GM18526 (cell line): Measurements from ENCODE around the gene UBASH3B.

Experiments
- POLR2A ChIP-seq: IDR thresholded peaks from 3 replicates; pipeline ENCODE4 v1.6.1; 2011; ENCODE audit not compliant: insufficient read length; ENCODE audit errors: extremely low read depth

The UBASH3B gene

GRCh38 chr11:122690384-122690783, 34.9 kb downstream of the UBASH3B start:
- no peak for TF ChIP-seq POLR2A

- TF ChIP-seq POLR2A = no peak
These were observed 35.5 kb downstream of the UBASH3B start for GRCh38 chr11:122690801-122691548.

GRCh38 chr11:122691549-122692150, 36.1 kb downstream of the UBASH3B start:
- TF ChIP-seq POLR2A = no peak

DNA sequence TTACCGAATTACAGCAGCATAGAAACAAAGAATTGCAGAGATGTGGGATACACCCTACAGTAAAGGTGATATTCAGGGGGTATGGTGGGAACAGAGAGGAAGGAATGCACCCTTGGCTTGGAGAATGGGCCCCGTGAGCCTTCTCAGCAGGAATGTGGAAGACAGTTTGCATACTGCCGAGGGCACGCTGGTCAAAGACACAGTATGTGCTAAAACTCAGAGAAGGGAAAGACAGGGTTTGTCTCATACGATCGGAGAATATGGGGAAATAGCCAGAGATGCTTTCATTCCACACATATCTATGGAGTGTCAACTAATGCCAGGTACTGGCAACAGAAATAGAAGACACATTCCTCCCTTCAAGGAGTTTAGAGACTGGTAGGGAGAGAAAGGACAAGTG, 36.9 kb downstream of the UBASH3B start:
- no peak for TF ChIP-seq POLR2A

GRCh38 chr11:122695076-122695615, 39.6 kb downstream of the UBASH3B start:
- TF ChIP-seq POLR2A = no peak

- no peak for TF ChIP-seq POLR2A
These were observed 41.1 kb downstream of the UBASH3B start for GRCh38 chr11:122696662-122697061.

GRCh38 chr11:122697636-122698167, 42.2 kb downstream of the UBASH3B start:
- TF ChIP-seq POLR2A = no peak

- TF ChIP-seq POLR2A = no peak
These were observed 42.9 kb downstream of the UBASH3B start for GRCh38 chr11:122698392-122698791.

- no peak for TF ChIP-seq POLR2A
These were observed 45.1 kb downstream of the UBASH3B start for GRCh38 chr11:122700666-122701065.

DNA sequence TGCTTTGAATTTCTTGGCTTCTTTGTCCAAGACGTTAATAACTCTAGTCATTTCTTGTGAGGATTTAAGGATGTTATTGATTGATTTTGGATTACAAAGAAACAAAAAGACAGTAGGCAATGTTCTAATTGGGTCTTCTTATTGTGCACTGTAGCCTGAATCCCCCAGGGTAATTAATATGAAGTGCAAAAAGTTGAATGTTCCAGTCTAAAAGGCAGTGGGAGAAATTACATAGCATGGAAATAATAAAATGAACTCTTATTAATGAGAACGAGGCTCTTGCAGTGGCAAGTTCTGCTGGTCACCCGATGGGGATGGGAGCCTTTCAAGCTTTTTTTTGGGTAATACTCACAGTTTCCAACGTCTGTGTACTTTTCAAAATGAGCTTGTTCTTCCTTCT, 45.6 kb downstream of the UBASH3B start:
- no peak for TF ChIP-seq POLR2A

GRCh38 chr11:122703541-122704272, 48.2 kb downstream of the UBASH3B start:
- no peak for TF ChIP-seq POLR2A

GRCh38 chr11:122705396-122705795, 49.9 kb downstream of the UBASH3B start:
- TF ChIP-seq POLR2A = no peak

DNA sequence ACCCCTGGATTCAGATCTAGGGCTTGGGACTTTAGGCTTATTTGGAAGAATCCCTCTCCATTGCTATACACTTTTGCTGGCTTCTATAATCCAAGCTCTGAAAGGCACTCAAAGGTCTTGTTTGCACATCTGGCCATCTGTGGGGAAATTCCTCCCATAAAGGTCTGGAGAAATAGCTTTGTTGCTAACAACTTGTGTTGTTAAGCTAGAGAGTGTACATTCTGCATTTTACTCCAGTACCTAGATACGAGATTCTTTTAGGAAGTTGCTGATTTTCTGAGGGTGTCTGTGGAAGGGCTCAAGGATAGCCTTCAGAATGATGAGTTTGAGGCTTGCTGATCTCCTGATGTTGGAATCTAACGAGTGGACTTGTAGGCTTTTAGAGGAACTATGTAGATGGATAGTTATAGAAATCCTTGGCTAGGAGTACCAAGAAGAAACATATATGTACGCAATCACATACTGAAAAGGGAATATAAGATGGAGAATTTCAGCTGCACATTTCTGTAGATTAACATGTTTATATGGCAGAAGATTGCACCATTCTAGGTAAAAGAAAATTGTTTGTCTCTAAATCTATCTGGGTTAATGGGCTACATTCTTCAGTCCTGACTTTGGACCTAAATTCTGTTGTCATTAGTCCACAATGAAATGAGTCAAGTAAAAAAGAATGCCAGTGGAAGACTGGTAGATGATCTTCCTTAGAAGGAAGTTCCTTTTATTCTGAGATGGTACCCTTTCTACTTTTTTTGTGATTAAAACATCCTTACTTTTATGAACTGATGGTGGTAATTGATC, 51.0 kb downstream of the UBASH3B start:
- no peak for TF ChIP-seq POLR2A

DNA sequence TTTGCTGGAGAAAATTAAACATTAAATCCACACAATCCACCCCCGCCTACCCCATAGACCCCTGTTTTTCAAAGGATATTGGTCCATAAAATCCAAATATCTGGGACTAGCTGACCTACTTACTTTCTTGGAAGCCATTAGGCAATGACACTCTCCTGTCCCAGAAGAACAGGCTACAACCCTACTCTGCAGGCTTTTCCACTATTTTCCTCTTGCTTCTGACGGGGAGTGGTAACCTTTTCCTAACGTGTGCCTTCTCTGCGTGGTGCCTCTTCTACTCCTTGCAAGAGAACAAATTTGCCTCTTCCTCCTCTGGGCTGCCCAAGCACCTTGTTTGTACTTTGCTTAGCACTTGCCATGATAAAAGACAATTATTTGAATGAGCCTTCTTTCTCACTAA, 51.6 kb downstream of the UBASH3B start:
- TF ChIP-seq POLR2A = no peak

DNA sequence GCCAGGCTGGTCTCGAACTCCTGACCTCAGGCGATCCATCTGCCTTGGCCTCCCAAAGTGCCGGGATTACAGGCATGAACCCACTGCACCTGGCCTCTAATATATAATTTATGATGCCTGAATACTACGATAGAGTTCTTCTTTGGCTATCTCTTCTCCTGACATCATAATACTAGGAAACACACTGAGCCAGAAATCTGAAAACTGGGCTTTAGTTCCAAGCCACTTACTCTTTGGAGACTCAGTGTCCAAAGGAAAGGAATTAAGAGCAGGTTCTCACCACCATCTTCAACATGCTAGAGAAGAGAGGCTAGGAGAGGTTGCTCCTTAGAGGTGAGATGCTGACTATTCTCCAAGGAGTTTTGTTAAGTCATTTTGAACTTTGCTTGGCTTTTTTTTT, 52.4 kb downstream of the UBASH3B start:
- TF ChIP-seq POLR2A = no peak
